GM18909 (cell line): Measurements from ENCODE around the gene FGGY.

Experiments used
- ATAC-seq: cut with Tn5 transposase; IDR thresholded peaks from one replicate; pipeline ENCODE4 v1.9.1; 2021; ENCODE audit warnings: mild to moderate bottlenecking; ENCODE audit not compliant: unreplicated experiment, poor library complexity

The FGGY gene

DNA sequence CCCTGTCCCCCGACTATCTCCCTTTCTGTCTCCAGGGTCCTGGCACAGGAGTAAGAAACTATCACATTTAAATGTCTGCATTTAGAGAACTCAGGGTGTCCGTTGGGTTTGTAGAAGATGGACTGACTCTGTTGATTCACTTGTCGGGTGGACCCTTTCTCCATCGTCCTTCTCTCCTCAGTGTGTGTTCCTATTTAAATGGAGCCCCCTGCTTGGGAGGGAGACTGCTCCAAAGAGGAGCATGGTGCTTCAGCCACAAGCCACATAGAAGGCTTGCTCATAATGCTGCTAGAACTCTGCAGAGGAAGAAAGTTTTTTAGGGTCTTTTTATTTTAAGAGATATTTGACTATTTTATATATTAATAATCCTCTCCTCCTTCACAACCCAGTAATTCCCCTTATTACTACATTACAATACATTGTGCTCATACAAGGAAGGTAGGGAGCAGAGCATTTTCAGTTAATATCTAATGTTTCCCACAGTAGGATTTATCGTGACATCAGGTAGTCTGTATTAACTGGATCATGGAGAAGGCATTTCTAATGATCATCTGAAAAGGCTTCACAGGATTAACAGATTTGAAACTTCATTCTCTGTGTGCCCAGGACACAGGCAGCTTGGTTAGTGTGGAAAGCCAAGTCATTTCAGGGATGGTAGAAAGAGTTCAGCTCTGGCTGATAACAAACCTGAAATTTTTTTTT lies 13.8 kb downstream of the FGGY start:
- no peak for ATAC-seq

DNA sequence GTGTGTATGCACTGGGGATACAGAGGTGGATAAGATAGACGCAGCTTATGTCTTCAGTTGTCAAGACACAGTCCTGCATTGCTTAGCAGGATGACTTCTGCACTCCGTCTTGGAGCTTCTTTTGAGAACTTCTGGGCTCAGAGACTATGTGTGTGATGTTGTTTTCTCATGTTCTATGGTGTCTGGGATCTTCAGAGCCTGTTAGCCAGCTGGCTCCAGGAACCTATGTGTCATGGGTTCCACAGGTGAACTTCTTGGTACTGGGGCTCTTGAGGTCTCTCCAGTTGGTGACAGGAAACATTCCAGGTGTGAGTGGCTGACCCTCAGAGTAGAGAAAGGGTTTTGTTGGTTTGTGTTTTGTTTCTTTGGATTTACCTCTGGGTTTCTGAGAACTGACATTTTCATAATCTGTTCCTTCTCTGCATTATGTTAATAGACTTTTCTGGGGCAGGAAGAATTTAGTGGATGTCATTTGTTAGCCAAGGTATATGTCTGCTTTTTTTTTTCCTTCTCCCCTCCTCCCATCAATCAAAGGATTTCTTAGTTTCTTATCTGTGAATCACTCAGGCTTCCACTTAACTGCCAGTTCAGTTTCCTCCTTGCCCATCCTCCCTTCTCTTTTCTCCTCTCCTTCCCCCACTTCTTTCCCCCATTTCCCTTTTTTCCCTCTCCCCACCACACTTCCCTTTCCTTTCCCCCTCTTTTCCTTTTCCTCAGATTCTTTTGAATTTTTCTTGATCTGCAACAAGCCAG lies 18.1 kb downstream of the FGGY start:
- no peak for ATAC-seq

DNA sequence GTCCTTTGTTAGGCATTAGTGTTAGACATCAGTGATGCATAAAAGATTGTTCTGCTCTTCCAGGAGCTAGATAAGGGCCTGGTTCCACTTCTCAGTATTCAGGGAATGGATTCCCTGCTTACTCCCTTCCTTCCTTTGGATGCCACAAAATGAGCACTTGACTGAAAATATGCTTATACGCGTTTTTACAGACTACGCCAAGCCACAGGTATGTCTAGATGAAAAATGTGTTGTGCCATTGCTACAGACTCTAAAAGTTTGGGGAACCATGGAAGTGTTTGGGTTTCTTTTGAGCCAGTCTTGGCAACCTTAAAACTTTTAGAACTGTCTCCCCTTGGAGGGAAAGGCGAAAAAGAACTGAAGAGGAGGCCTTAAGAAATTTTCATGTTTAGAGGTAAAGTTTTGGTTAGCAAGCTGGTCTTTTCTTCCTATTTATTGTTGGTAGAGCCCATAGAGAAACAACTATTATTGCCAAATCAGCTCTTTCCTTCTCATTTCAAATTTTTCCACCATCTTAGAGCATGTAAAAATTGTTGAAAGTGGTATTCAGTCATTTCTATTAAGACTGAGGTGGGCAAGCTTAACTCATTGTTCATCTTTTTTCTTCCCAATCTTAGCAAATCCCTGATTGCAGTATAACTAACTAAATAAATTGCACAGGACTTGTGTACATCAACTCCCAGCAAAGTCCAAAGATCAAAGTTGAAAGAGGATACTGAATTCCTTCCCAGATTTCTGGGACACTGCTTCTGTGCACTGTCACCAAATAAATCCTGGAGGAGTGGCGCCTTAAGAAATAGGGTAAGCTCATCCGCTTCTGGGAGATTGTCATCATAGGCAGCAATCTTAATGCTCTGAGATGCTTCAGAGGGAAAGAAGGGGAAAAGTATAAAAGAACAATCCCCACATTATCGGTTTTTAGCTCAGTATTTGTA lies 18.9 kb downstream of the FGGY start:
- no peak for ATAC-seq

DNA sequence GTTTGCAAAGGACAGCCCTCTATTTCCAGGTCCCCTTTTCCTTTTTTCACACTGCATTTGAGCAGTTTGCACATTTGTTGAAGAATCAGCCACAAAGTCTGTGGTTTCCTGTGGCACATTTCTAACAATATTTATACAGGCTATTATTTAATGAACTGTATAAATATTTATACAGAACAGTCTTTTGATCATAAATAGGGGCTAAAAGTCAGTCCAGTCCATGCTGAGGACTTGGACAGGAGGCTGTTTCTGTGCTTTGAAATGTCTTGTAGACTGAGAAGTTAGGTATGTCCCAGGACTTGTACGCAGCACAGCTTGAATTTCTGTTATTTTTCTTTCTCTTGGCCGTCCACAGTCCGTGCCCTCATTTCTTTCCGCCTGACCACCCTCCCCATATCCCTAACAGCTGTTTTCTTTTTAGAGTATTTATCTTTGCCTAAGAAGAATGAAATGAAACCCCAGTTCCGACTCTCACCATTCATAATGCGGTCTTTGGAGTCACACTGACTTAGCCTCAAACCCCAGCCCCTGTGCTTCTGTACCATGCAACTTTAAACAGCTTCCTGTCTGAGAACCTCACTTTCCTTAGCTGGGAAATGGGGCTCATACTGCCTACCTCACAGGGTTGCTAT lies 19.7 kb downstream of the FGGY start:
- no peak for ATAC-seq

- ATAC-seq, result no peak
Observed at GRCh38 chr1:59317343-59317742, 20.4 kb downstream of the FGGY start.

DNA sequence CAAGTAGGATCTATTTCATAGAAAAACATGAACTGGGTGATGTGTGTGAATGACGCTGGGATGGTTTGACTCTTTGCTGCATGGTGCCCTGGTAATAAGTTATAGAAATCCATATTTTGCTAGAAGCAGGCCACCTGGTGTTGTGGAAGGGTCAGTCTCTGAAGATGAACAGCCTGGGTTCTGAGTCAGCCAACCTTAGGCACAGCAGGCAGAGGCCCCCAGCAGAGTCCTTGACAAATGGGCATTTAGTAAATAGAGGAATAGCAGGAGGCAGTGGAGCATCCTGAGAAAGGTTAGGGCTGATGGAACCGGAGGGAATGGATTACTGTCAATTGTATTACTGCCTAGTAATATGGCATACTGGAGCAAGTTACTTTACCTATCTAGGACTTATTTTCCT lies 20.9 kb downstream of the FGGY start:
- ATAC-seq, result no peak

DNA sequence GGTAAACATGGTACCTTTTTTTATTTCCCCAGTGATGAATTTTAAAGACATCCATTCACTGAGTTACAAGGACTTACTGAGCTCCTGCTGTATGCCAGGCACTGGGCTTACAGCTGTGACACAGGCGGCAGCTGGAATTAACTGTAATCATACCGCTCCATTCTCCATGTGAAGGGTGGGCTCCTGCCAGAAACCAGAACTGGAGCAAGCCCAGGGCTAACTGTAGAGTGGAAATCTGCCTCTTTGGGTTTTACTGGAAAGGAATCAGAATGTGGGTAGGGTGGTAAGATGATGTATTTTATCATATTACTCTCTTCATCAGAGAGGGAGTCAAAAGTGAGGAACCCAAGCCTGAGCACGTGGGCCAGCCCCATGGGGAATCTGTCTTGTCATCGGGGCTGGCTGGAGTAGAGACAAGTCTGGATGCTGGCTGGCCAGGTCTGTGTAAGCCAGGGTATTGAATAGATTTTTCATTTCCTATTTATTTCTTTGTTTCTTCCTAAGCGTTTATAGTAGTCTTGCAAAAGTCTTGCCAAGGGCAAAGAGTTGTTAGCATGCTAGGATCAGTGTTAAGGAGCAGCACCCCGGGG lies 21.5 kb downstream of the FGGY start:
- ATAC-seq, result no peak

DNA sequence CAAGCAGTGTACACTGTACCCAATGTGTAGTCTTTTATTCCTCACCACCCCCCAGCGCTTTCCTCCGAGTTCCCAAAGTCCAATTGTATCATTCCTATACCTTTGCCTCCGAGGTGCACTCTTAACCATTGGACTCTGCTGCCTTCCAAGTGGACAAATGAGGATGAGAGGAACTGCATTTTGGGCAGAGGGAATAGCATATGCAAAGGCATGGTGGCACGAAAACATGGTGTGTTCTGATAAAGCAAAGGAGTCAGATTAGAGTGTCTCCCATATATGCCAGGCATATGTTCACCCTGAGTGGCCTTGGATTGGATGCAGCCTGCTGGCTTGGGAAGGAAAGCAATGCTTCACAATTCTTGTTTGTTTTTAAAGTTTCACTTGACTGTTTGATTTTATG lies 25.5 kb downstream of the FGGY start:
- ATAC-seq, result no peak

GRCh38 chr1:59322814-59323213 lies 25.9 kb downstream of the FGGY start:
- no peak for ATAC-seq

GRCh38 chr1:59323879-59324278 lies 27.0 kb downstream of the FGGY start:
- no peak for ATAC-seq

- ATAC-seq, result no peak
Observed at GRCh38 chr1:59328353-59328752, 31.5 kb downstream of the FGGY start.

DNA sequence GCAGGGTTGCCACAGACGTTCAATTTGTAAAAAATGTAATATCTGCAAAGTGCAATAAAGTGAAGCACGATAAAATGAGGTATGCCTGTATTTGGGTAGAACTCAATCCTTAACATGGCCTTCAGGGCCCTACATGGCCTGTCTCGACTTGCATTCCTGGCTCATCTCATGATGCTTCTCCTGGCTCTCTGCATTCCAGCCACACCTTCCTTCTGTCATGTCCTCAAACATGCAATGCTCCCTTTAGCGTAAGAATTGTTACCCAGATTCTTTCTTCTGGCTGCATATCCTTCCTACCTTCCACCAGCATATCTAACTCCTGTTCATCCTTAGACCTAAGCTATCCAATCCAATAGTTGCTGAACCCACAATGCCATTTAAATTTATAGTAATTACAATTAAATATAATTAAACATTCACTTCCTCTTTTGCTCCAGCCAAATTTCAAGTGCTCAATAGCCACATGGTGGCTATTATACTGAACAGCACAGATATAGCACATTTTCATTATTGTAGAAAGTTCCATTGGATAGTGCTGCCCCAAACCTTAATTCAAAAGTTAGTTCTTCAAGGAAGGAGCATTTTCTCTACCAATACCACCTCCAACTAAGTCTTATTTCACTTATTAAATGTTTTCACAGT lies 32.6 kb downstream of the FGGY start:
- ATAC-seq, result no peak

DNA sequence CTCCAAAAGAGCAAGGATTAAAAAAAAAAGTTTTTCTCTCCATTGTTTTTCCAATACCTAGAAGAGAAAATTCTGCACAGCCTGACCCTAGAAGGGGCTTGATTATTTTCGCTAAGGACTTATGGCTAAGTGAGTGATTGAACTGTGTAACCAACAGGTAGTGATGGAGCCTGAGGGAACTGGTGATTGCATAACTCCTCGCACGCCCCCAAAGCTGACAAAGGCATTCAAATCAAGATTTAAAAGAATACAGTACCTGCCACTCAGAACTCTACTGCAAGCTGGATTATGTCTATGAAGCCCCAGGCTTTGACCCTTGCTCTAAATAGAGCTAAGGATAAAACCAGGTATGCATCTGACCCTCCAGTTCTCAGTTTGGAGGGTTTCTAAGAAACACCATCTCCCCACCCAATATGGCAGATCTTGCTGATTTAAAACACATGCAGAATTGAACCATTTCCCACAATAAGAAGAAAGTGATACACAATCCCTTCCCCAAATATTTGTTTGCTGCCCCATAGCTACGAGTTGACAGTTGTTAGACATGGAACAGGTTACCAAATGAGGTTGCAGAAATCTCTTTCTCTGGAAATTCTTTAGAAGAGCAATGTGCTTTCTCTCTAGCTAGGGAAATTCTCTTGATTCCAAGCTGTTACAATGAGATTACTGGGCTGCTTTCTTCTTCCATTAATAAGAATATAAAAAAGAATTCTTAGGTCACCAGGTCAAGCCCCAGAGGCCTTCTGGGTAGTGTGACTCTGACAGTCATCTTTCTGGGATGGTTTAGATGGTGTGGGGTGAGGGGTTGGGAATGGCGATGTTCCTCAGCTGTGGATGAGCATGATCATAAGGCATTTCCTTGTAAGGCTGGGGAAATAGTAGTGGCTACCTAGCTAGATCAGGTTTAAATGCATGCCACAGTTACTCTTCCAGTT lies 35.1 kb downstream of the FGGY start:
- no peak for ATAC-seq

DNA sequence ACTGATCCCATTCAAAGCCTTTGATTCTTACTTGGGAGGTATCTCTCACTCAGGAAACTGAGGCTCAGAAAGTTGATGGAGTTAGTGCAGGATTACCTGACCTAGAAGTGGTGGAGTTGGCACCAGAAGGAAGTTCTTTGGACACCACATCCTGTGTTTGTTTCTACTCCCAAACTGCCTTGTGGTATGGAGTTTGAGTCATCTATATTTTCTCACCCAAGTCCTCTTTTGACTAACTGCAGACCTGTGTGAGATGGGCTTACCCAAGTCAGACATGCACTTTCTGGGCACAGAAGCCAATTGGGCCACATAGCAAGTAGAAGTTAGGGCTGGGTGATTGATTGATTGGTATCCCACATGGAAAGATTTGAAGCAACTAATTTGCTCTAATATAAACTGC lies 36.1 kb downstream of the FGGY start:
- ATAC-seq, result peak; percentile 68

- ATAC-seq, result no peak
Observed at GRCh38 chr1:59333626-59334277, 36.9 kb downstream of the FGGY start.

GRCh38 chr1:59340411-59341307 lies 43.8 kb downstream of the FGGY start:
- peak; percentile 73 for ATAC-seq
